Measurements from ENCODE around the gene SBDS.

- TF ChIP-seq POLR2AphosphoS5 (IDR thresholded peaks at IDR 0.05; ENCODE audit: low read depth) (no peak), CTCF (IDR thresholded peaks at IDR 0.05; ENCODE audit: insufficient read depth, low read length) (no peak), REST (IDR thresholded peaks at IDR 0.05; ENCODE audit: insufficient replicate concordance, low read depth) (no peak), SPI1 (IDR thresholded peaks at IDR 0.05; ENCODE audit: borderline replicate concordance, low read depth) (no peak)
These were observed 25.1 kb downstream of the SBDS start for GRCh38 chr7:66970310-66970709.
